GM19238 (cell line): ENCODE measurements around the gene GTF3A.
"Not testable (repeated sequence)": the region's sequence is repeated elsewhere in the genome, so short reads cannot be mapped to it uniquely, and the experiment has no call there.

Source experiments
- DNase-seq: peaks from one replicate; pipeline ENCODE4 v3.0.0; 2011; ENCODE audit warnings: low spot score; ENCODE audit not compliant: insufficient read length

GTF3A gene

DNA sequence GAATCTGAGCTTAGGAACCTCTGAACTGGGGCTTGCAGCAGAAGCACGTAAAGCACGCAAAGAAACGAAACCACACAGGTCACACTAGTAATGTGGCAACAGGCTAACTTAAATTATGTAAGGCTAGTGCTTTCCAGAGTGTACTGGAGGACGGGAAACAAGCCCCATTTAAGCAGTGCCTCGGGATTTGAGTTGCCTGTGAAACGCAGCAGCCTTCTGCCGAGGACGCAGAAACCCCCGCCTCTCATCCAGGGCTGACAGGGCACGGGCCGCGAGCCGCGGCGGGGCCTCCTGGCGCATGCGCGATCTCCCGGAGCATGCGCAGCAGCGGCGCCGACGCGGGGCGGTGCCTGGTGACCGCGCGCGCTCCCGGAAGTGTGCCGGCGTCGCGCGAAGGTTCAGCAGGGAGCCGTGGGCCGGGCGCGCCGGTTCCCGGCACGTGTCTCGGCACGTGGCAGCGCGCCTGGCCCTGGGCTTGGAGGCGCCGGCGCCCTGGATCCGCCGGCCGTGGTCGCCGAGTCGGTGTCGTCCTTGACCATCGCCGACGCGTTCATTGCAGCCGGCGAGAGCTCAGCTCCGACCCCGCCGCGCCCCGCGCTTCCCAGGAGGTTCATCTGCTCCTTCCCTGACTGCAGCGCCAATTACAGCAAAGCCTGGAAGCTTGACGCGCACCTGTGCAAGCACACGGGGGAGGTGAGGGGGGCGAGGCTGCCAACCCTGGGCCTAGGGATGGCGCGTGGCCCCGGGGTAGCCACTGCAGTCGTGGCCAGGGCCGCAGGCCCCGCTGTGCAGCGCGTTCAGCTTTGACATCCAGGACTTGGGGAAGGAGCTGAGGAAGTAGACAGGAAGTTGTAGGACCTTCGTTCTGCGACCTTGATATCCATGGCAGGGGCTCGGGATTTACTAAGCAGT is at the start of gene GTF3A:
Gene GTF3A (plus strand): TSS at position 374 of the 912 bp plus-strand sequence.
- peak; percentile 89 for DNase-seq

DNA sequence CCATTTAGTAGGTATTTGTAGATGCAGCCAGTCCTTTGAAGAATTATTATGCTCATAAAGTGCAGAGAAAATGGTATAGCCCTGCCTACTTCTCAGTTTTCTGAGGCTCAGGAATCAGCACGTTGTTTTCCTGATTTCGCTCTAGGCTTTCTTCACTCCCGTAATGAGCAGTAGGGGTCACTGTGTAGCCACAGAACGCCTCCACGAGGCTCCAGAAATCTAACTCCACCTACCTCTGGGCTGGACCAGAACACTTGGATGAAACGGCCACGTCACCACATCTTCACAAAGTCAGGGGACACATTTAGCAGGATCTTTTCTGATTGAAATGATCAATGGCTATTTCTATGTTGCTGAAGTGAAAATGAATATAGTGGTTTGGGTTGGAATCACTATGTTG is 49.8 kb upstream of the GTF3A start:
- DNase-seq, result peak; percentile 59

DNA sequence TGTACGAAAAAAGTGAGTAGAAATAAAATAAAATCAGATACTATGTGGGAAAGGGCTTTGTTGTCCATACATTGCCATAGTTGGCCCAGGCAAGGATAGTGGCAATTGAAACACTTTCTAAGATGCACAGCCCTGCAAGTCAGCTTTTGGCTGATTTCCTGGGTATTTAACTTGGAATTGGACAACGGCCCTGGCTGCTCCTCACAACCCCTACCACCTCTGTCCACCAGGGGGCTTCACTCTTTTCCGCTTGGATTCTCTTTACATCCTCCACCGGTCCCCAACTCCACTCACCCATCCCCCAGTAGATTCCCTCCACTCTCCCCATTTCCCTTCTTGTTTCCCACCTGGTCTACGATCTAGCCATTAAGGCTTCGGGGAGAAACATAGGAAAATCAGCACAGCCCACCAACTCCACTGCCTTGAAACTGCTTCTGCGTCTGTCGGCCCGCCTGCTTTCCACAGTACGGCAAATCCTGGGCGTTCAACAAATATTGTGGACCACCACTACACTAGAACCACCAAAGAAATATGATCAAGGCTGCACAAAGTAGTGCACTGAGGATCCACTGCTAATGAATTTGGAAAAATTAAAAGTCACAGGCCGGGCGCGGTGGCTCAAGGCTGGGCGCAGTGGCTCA is 48.6 kb upstream of the GTF3A start:
- peak; percentile 42 for DNase-seq

DNA sequence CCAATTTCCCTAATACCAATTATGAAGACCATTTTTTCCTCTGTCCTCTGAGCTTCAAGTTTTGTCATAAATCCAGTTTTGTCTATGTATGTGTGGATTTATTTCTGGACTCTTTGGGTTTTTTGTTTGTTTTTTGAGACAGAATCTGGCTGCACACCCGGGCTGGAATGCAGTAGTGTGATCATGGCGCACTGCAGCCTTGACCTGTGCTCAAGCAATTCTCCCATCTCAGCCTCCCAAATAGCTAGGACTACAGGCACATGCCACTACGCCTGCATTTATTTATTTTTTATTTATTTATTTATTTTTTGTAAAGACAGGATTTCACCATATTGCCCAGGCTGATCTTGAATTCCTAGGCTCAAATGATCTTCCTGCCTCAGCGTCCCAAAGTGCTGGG is 45.3 kb upstream of the GTF3A start:
- no peak for DNase-seq

DNA sequence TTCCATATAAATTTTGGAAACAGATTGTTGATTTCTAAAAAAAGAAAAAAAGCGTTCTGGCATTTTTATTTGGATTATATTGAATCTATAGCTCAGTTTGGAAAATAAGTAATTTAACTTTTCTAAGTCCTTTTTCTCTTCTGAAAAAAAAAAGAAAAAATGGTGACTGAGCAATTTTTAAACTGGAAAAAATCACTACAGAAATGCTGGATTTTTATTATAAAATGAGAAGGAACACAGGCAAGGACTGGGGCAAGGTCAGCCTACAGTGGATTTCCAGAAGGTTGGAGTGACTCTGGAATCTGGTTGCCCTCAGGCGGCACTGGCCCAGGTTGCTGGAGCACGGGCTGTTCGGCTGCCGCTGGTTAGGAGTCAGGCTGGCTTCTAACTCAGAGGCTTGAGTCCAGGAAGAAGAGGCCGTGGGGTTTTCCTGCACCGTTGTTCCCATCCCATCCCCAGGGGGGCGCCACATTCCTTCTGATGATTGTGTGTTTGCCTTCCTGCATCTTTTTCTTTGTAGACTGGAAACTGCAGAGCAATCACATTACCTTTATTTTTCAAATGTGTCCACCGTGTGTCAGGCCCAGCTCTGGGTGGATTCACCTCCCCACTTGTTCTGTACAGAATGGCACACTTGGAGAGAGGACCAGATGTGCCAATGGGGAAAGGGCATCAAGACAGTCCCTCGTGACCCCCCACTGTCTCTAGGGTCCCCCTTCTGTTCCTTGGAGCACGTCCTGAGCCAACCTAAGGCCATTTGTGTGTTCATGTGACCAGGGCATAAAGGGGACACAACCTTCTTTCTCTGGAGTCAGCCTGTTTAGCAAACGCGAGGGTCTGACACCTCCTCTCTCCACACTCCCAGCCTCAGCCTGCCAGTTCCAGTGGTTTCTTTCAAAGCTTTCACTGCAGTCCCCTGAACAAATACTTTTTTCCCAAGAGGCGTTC is 44.5 kb upstream of the GTF3A start:
- no peak for DNase-seq

DNA sequence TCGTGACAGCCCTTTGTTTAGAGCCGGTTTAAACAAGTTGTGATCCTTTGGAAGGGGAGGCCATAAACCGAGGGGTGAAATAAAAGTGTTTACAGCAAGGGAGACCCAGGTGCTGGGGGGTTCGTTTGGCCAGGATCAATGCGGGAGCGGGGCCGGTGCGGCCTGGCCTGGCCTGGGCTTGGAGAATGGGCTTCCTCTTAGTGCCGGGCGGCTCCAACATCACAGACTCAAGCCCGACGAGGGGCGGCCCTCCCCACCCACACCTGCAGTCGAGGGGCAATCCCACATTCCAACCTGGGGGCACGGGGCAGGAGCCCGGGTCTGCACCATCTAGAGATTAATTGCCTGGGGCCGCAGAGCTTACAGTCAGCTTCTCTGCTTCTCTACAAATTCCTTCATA is 42.8 kb upstream of the GTF3A start:
- DNase-seq, result no peak

DNA sequence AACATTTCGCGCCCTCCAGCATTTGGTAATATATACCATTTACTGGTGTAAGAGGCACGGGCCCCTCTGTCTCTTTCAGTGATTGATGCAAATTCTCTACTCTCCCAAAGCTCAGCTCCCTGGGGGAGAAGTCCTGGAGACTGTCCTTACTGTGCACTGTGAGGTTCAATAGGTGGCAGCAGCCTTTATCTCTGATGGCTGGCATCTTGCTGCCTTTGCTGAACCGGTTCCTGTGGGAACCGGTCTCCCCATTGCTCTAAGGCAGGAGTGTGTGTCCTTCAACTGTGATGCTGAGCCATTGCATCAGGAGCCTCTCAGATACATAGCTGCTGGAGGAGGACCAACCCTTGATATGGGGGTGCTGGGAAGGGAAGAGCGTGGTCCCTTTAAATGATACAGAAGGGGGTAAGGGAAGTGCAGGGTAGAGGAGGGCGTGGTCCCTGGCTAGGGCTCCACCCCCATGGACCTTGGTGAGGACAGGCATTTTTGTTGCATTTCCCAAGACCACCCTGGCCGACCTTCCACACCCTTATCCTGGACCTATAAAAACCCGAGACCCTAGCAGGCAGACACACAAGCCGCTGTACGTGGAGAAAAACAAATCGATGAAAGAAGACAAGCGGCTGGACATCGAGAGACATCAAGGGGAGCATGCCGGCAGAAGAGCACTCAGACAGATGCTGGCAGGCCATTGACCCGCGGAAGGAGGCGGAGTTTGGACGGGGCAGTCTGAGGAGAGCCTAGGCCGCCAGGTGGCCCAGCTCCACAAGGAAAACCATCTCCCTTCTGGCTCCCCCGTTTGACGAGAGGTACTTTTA is 41.1 kb upstream of the GTF3A start:
- no peak for DNase-seq

DNA sequence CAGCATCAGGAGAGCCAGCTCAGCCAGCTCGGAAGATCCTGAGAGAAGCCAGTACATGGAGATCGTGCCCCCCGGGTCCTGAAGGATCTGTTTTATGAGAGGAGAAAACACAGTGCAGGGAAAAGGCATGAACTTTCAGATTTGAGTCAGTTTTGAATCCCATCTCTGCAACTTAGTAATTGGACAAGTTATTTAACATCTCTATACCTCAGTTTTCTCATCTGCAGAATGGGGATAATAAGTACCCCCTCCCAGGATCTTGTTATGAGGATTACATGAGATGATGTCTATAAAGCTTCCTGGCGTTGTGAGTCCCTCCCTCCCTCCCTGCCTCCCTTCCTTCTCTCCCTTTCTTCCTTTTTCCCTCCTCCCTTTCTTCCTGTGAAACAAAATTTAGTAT is 40.1 kb upstream of the GTF3A start:
- no peak for DNase-seq

DNA sequence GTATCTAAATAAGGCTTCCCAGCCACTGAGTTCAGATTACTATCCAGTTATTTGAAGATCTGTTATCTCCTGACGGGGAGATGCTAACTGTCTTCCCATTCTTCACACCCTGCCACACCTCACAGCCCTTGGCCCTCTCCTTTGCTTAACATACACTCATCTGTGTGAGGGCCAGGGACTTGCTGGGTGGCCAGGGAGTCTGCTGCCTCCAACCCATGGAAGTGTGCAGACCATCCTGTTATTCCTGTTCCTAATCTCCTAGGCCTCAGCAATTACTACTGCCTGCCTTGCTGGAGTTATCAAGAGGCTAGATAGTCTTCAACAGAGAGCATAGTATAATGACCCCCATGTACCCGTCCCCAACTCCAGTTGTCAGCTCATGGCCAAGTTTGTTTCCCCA is 36.2 kb upstream of the GTF3A start:
- no peak for DNase-seq

DNA sequence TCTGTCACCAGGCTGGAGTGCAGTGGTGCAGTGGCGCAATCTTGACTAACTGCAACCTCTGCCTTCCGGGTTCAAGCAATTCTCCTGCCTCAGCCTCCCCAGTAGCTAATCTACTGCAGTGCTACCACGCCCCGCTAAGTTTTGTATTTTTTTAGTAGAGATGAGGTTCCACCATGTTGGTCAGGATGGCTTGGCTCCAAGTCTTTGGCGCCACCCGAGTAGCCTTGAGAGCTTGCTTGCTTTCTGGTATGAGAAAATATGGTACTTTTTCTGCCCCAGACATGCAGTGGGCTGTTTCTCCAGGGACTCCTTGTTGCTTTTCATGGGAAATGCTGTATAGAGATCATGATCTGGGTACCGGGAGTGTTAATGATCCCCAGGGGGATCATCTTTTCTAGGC is 34.5 kb upstream of the GTF3A start:
- DNase-seq, result no peak

DNA sequence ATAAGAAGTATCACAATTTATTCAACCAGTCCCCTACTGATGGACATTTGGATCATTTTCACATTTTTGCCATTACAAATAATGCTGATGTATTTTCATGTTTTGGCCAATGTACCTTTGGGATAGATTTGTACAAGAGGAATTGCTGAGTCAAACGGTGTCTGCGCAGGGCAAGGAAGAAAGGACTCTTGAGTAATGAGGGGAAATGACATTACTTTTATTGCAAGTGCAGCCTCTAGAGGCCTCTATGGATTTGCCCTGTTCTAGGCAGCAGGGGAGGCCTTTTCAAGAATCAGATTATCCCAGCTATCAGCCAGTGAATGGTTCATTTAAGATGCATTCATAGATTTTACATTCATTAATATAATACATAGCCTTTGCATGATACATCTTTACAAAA is 32.9 kb upstream of the GTF3A start:
- DNase-seq, result no peak

DNA sequence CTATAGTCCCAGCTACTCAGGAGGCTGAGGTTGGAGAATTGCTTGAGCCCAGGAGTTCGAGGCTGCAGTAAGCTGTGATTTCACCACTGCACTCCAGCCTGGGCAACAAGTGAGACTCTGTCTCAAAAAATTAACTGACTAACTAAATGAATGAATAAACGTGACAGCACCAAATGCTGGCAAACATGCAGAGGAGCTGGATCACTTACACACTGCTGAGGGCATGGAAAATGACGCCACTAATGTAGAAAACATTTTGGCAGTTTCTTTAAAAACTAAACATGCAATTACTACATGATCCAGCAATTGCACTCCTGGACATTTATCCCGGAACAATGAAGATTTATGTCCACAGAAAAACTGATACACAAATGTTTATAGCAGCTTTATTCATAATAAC is 31.3 kb upstream of the GTF3A start:
- no peak for DNase-seq

DNA sequence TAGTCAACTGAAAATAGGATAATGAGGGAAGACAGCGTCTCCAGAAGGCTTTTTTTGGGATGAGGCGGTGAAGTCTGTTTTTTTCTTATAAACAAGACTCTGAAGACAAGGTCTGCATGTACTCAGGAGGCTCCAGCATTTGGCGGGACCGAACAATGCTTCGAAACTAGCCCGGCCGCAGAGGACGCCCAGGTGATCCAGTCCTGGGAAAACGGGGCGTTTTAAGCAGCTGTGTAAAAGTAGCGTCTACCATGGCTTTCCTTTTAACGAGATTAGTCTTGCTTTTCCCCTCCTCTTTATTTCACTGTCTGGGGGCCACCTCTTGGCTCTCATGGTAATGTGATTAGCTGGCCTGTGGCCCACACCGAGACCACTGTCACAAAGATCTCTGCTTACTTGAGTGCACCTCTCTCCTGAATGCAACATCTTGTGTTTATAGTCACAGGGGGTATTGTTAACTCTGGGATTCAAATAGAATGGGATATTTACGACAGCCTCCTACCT is 29.4 kb upstream of the GTF3A start:
- DNase-seq, result no peak

DNA sequence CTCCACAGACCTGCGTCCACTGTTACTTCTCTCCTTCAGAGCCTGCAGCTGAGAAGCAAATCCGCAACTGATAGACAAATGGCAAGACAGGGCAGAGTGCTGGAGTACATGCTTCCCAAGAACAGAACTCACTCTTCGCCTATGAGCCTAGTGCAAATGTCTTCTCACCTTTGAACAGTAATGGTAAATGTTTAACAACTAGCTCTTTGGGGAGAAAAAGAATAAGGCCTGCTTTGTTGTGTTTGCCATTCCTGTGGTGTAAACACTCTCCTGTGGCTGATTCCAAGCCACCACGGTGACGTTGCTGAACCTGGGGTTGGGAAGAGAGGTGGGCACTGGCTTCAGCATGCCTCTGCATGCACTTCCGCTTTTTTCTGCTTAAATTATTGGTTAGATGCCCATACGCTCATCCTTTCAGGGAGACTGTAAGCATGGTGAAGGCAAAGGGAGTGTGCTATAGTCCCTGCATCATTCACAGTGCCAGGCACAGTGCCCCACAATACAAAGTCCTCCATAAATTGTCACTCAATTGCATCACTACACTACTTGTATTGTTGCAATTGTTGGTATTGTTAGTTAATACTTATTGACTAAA is 28.1 kb upstream of the GTF3A start:
- no peak for DNase-seq

DNA sequence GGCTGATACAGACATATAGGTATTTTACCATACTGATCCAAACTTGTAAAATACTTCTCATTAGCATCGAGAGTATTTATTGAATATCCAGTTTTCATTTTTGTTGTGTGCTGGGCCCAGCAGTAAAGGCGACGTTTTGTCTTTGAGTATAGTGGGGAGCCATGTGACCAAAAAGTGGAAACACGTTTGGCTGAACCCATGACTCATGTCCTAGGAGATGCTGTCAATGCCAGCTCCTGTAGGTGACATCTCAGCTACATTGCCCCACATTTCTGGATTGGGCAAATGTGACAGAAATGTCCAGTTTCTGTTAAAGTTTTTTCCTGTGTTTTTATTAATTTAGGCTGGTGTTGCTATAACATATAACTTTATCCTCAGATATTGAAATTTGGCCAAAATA is 26.1 kb upstream of the GTF3A start:
- DNase-seq, result no peak

DNA sequence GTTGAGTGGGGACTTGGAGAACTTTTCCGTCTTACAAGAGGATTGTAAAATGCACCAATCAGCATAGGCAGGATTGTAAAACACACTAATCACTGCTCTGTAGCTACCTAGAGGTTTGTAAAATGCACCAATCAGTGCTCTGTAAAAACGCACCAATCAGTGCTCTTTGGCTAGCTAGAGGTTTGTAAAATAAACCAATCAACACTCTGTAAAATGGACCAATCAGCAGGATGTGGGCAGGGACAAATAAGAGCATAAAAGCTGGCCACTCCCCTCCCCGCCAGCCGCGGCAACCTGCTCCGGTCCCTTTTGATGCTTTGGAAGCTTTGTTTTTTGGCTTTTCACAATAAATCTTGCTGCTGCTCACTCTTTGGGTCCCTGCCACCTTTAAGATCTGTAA is 24.0 kb upstream of the GTF3A start:
- DNase-seq, result not testable (repeated sequence)

DNA sequence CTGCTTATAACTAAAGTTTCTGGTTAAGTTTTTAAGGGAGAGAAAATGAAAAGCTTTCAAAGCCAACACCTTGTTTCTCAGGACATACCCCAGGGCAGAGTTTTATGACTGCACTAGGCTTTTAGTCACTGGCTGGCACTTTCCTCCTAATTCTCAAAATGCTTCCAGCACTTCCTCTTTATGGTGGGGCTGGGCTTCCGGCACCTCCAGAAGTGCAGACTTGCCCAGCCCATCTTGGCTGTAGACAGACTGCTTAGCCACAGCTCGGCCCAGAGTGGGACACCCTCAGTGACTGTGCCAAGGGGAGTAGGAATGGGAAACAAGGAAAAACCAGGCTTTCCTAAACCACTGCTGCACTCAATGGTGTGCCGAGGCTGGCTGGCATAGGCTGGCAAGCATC is 23.2 kb upstream of the GTF3A start:
- DNase-seq, result no peak

DNA sequence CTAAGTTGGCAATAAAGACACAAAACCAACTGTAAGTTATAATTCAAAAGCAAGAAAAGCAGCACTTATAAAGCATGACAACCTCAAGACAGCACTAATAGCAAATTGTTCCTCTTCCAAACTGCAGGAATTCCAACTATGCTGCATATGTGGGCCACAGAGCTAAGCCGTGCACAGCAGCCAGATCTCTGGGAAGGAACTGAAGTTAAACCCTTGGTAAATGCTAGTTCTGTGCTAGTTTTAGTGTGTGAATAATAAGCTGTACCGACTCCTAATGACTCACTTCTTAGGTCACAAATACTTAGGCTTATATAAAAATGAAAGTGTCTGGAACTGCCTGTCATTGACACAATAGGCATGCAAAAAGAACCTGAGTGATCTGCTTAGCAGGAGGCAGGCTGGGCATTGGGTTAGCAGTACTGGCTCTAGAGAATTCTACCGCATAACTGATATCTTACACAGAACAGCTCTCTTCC is 21.2 kb upstream of the GTF3A start:
- DNase-seq, result no peak

DNA sequence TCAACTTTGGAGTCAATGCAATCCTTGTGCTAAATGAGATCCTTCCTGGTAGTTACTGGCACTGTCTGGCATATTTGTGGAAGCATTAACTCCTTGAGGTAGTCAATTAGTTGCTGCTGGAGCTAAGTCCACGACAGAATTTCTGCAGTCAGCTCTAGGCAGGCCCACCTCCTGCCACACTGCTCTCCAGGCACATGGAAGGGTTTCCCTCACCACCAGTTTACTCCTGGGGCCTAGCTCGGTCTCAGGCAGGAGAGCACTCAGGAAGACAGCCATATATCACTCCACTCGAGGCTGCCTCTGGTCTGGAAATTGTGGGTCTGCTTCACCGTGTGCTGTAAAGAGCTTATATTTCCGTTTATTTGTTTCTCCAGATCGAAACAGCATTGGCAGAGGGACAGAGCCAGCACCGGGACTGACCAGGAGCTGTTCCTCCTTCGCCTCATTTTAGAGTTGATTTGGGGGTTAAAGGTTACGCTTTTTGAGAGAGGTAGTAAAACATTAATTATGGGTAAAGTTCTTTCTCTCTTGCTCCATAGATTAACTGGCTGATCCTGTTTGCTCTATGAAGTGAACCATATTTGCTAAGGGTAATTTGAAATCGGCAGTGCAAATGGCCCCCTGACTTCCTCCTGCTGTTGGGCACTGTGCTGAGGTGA is 20.6 kb upstream of the GTF3A start:
- no peak for DNase-seq

DNA sequence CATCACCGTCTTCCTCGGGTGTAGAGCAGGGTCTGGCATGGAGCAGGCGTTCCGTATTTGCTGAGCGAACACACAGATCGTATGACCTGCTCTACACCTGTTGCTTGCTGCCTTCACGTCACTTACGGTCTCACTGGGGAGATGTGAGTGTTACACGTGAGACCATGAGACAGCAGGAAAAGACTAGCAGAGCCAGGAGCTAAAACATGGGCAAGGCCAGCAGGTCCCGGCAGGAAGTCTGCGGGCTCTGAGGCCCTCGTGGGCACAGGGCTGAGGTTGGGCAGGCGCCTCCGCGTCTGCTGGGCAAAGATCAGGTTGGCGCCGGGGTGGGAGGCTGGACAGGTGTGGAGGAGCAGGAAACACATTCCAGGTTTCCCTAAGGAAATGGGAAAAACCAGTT is 19.7 kb upstream of the GTF3A start:
- no peak for DNase-seq
